Measurements from ENCODE around the gene HBD. TPM values are rescaled to one million over a fixed set of nuclear protein-coding genes. Genes with fewer than 3 reads are reported as not detected.

HBD gene
- total RNA-seq, 2 experiments from 2014 or later: not detected

- H3K4me1 Mint-ChIP-seq (ENCODE audit: low read depth): no peaks in the 10 kb centered on the region
- CTCF ChIA-PET: no interaction called here
- no peak for ATAC-seq (ENCODE audit: poor library complexity)
These were observed 8.9 kb upstream of the HBD start for GRCh38 chr11:5242933-5243815.

DNA sequence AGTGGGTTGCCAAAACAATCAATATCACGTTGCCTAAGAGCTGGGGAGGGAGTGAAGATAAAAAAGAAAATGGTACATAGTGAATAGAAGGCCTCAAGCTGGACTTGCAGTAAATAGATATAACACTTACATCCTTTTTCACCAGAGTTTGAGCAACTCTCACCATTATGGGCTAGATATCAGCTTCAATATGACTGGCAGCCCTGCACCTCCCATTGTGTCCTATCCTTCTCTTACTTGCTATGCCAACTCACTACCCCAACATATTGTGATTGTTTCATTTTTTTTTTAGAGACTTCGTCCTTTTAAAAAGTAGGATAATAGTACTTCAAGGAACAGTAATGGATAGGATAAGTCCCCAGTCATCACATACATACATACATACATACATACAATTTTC lies 7.9 kb upstream of the HBD start:
- TF ChIP-seq, protein P1, sequence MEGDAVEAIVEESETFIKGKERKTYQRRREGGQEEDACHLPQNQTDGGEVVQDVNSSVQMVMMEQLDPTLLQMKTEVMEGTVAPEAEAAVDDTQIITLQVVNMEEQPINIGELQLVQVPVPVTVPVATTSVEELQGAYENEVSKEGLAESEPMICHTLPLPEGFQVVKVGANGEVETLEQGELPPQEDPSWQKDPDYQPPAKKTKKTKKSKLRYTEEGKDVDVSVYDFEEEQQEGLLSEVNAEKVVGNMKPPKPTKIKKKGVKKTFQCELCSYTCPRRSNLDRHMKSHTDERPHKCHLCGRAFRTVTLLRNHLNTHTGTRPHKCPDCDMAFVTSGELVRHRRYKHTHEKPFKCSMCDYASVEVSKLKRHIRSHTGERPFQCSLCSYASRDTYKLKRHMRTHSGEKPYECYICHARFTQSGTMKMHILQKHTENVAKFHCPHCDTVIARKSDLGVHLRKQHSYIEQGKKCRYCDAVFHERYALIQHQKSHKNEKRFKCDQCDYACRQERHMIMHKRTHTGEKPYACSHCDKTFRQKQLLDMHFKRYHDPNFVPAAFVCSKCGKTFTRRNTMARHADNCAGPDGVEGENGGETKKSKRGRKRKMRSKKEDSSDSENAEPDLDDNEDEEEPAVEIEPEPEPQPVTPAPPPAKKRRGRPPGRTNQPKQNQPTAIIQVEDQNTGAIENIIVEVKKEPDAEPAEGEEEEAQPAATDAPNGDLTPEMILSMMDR (IDR thresholded peaks at IDR 0.05): no peak
- Histone ChIP-seq H3K36me3 (ENCODE audit: insufficient read depth, low read length) (no peaks in the 10 kb centered on the region), H3K27ac (ENCODE audit: low read depth in 1 of 2, low read length in 2 of 2) (no peak overlapping the region), H3K4me3 (ENCODE audit: low read length) (no peak overlapping the region), H3K9me3 (ENCODE audit: control insufficient read depth in 1 of 2, insufficient read depth in 1 of 2, low read length in 2 of 2) (no peaks in the 10 kb centered on the region), H3K4me1 (ENCODE audit: insufficient read depth, low read length) (no peaks in the 10 kb centered on the region), H3K27me3 (ENCODE audit: control insufficient read depth in 1 of 2, insufficient read depth in 2 of 2, low read length in 2 of 2) (no peaks in the 10 kb centered on the region)
- Mint-ChIP-seq H3K9me3 (no peaks in the 10 kb centered on the region), H3K27ac (no peak overlapping the region), H3K27me3 (peaks cover 6% of the 10 kb centered on the region), H3K4me1 (ENCODE audit: low read depth) (no peaks in the 10 kb centered on the region), H3K36me3 (ENCODE audit: low read depth) (no peaks in the 10 kb centered on the region), H3K4me3 (no peak overlapping the region)
- ChIA-PET POLR2A (no interaction called here), CTCF (no interaction called here)
- ATAC-seq (ENCODE audit: poor library complexity) (no peak), DNase-seq (no peak)
- intact Hi-C loops (cut with DNase I, micrococcal nuclease): no loop called here

More at GRCh38 chr11:5242933-5243815, 8.9 kb upstream of the HBD start:
- H3K27ac ChIP-seq (ENCODE audit: low read depth in 1 of 2, low read length in 2 of 2): no peak overlapping the region
- H3K4me3 ChIP-seq (ENCODE audit: low read length): no peak overlapping the region
- Mint-ChIP-seq H3K9me3 (no peaks in the 10 kb centered on the region), H3K27ac (no peak overlapping the region), H3K36me3 (ENCODE audit: low read depth) (no peaks in the 10 kb centered on the region), H3K4me3 (no peak overlapping the region), H3K27me3 (peaks cover 6% of the 10 kb centered on the region)
- no peaks in the 10 kb centered on the region for H3K27me3 ChIP-seq (ENCODE audit: control insufficient read depth in 1 of 2, insufficient read depth in 2 of 2, low read length in 2 of 2)
- POLR2A ChIA-PET: no interaction called here
- no peak for DNase-seq
- intact Hi-C loops (cut with DNase I, micrococcal nuclease): no loop called here
- no peaks in the 10 kb centered on the region for H3K9me3 ChIP-seq (ENCODE audit: control insufficient read depth in 1 of 2, insufficient read depth in 1 of 2, low read length in 2 of 2)
- H3K4me1 ChIP-seq (ENCODE audit: insufficient read depth, low read length): no peaks in the 10 kb centered on the region
- H3K36me3 ChIP-seq (ENCODE audit: insufficient read depth, low read length): no peaks in the 10 kb centered on the region
- TF ChIP-seq, protein P1 (IDR thresholded peaks at IDR 0.05): no peak

GRCh38 chr11:5241458-5241857 lies 7.2 kb upstream of the HBD start:
- Mint-ChIP-seq H3K9me3 (no peaks in the 10 kb centered on the region), H3K4me3 (no peak overlapping the region), H3K27ac (no peak overlapping the region), H3K4me1 (ENCODE audit: low read depth) (no peaks in the 10 kb centered on the region), H3K27me3 (peaks cover 6% of the 10 kb centered on the region), H3K36me3 (ENCODE audit: low read depth) (no peaks in the 10 kb centered on the region)
- DNase-seq: no peak
- no peaks in the 10 kb centered on the region for H3K9me3 ChIP-seq (ENCODE audit: control insufficient read depth in 1 of 2, insufficient read depth in 1 of 2, low read length in 2 of 2)
- H3K27me3 ChIP-seq (ENCODE audit: control insufficient read depth in 1 of 2, insufficient read depth in 2 of 2, low read length in 2 of 2): no peaks in the 10 kb centered on the region
- ChIA-PET POLR2A (no interaction called here), CTCF (no interaction called here)
- no peak overlapping the region for H3K4me3 ChIP-seq (ENCODE audit: low read length)
- no peak for ATAC-seq (ENCODE audit: poor library complexity)
- no peaks in the 10 kb centered on the region for H3K4me1 ChIP-seq (ENCODE audit: insufficient read depth, low read length)
- H3K36me3 ChIP-seq (ENCODE audit: insufficient read depth, low read length): no peaks in the 10 kb centered on the region
- intact Hi-C loops (cut with DNase I, micrococcal nuclease): no loop called here
- H3K27ac ChIP-seq (ENCODE audit: low read depth in 1 of 2, low read length in 2 of 2): no peak overlapping the region
- TF ChIP-seq, protein P1 (IDR thresholded peaks at IDR 0.05): no peak

All from CD4-positive, alpha-beta T cell (primary cell).